ENCODE results near the gene PGC.

PGC gene

GRCh38 chr6:41705311-41705995, 41.7 kb downstream of the PGC start:
- H3K36me3 ChIP-seq (ENCODE audit: control insufficient read depth in 4 of 4, insufficient read depth in 4 of 4, low read length in 3 of 4), result no peaks in the 10 kb centered on the region
- no peaks in the 10 kb centered on the region for H3K27me3 ChIP-seq (replicated peaks in 2 of 5; ENCODE audit: control insufficient read depth in 4 of 5, insufficient read depth in 5 of 5, low read length in 4 of 5)
- 88% methylated on average over 9 of the region's 12 CpGs for WGBS (ENCODE audit: insufficient coverage)
- no peaks in the 10 kb centered on the region for H3K9me3 ChIP-seq (ENCODE audit: control extremely low read depth in 1 of 5, control insufficient read depth in 4 of 5, insufficient read depth in 2 of 5, low read depth in 1 of 5, low read length in 4 of 5)
- no peak for DNase-seq
- ChIA-PET POLR2A (no interaction called here), CTCF (interaction anchor here (0.7 to 7.3 kb wide), 16 partner anchors 10 to 103 kb away, joined by 3 to 98 read pairs (median 7); partner anchors contain the start of genes TFEB and TOMM6)
- peaks cover 2 to 36% (median 27%) of the 10 kb centered on the region in 4 experiments for H3K4me1 ChIP-seq (ENCODE audit: control extremely low read depth in 1 of 4, control insufficient read depth in 4 of 4, insufficient read depth in 4 of 4, low read length in 3 of 4)
- H3K27ac ChIP-seq (ENCODE audit: insufficient read depth in 1 of 2, low read depth in 1 of 2, low read length in 2 of 2, poor library complexity in 1 of 2, severe bottlenecking in 2 of 2), result no peak overlapping the region
- H3K4me3 ChIP-seq (ENCODE audit: control insufficient read depth in 1 of 7, extremely low read depth in 1 of 7, insufficient read depth in 4 of 7, low read depth in 2 of 7, low read length in 6 of 7), result no peak overlapping the region

GRCh38 chr6:41704656-41705310, 42.4 kb downstream of the PGC start:
- H3K27me3 ChIP-seq (replicated peaks in 2 of 5; ENCODE audit: control insufficient read depth in 4 of 5, insufficient read depth in 5 of 5, low read length in 4 of 5), result no peaks in the 10 kb centered on the region
- H3K9me3 ChIP-seq (ENCODE audit: control extremely low read depth in 1 of 5, control insufficient read depth in 4 of 5, insufficient read depth in 2 of 5, low read depth in 1 of 5, low read length in 4 of 5), result no peaks in the 10 kb centered on the region
- no peak overlapping the region for H3K27ac ChIP-seq (ENCODE audit: insufficient read depth in 1 of 2, low read depth in 1 of 2, low read length in 2 of 2, poor library complexity in 1 of 2, severe bottlenecking in 2 of 2)
- POLR2A ChIA-PET, result no interaction called here
- WGBS (ENCODE audit: insufficient coverage), result 100% methylated on average over 3 of the region's 5 CpGs
- peaks cover 2 to 36% (median 27%) of the 10 kb centered on the region in 4 experiments for H3K4me1 ChIP-seq (ENCODE audit: control extremely low read depth in 1 of 4, control insufficient read depth in 4 of 4, insufficient read depth in 4 of 4, low read length in 3 of 4)
- H3K36me3 ChIP-seq (ENCODE audit: control insufficient read depth in 4 of 4, insufficient read depth in 4 of 4, low read length in 3 of 4), result no peaks in the 10 kb centered on the region
- no peak for DNase-seq
- CTCF ChIA-PET, result interaction anchor here (0.9 to 7.3 kb wide), 14 partner anchors 10 to 102 kb away, joined by 3 to 98 read pairs (median 10); partner anchors contain the start of genes TFEB and TOMM6
- no peak overlapping the region for H3K4me3 ChIP-seq (ENCODE audit: control insufficient read depth in 1 of 7, extremely low read depth in 1 of 7, insufficient read depth in 4 of 7, low read depth in 2 of 7, low read length in 6 of 7)

DNA sequence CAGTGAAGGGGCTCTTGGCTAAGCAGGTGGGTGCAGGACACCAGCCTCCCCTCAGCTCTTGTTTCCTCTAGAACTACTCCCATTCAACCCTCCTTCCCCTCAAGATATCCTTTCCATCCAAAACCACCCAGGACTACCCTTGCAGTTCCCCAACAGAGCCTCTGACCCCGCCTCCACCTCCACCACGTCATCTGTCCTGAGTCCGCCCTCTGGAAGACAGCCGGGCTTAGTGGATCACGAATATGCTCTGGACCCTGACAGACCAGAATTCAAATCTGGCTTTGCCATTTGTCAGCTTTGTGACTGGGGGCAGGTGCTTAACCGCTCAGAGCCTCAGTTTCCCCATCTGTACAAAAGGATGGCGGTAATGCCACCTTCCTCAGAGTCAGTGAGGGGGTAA, 43.2 kb downstream of the PGC start:
- POLR2A ChIA-PET, result no interaction called here
- H3K27me3 ChIP-seq (replicated peaks in 2 of 5; ENCODE audit: control insufficient read depth in 4 of 5, insufficient read depth in 5 of 5, low read length in 4 of 5), result no peaks in the 10 kb centered on the region
- WGBS (ENCODE audit: insufficient coverage), result 80% methylated on average over 6 of the region's 7 CpGs
- H3K4me3 ChIP-seq (ENCODE audit: control insufficient read depth in 1 of 7, extremely low read depth in 1 of 7, insufficient read depth in 4 of 7, low read depth in 2 of 7, low read length in 6 of 7), result no peak overlapping the region
- no peak overlapping the region for H3K27ac ChIP-seq (ENCODE audit: insufficient read depth in 1 of 2, low read depth in 1 of 2, low read length in 2 of 2, poor library complexity in 1 of 2, severe bottlenecking in 2 of 2)
- no peaks in the 10 kb centered on the region for H3K9me3 ChIP-seq (ENCODE audit: control extremely low read depth in 1 of 5, control insufficient read depth in 4 of 5, insufficient read depth in 2 of 5, low read depth in 1 of 5, low read length in 4 of 5)
- CTCF ChIA-PET, result interaction anchor here (1.2 to 7.3 kb wide), 9 partner anchors 10 to 101 kb away, joined by 3 to 98 read pairs (median 57); partner anchors contain the start of genes TFEB and TOMM6
- DNase-seq, result no peak
- H3K36me3 ChIP-seq (ENCODE audit: control insufficient read depth in 4 of 4, insufficient read depth in 4 of 4, low read length in 3 of 4), result peaks cover 0 to under 1% (median 0%) of the 10 kb centered on the region in 4 experiments
- H3K4me1 ChIP-seq (ENCODE audit: control extremely low read depth in 1 of 4, control insufficient read depth in 4 of 4, insufficient read depth in 4 of 4, low read length in 3 of 4), result peaks cover 2 to 36% (median 27%) of the 10 kb centered on the region in 4 experiments

GRCh38 chr6:41702771-41703494, 44.3 kb downstream of the PGC start:
- ChIA-PET POLR2A (no interaction called here), CTCF (interaction anchor here (1.1 to 7.3 kb wide), 6 partner anchors 17 to 83 kb away, joined by 3 to 98 read pairs (median 66); partner anchors contain the start of gene TFEB)
- Histone ChIP-seq H3K36me3 (ENCODE audit: control insufficient read depth in 4 of 4, insufficient read depth in 4 of 4, low read length in 3 of 4) (peaks cover 0 to 2% (median 0%) of the 10 kb centered on the region in 4 experiments), H3K9me3 (ENCODE audit: control extremely low read depth in 1 of 5, control insufficient read depth in 4 of 5, insufficient read depth in 2 of 5, low read depth in 1 of 5, low read length in 4 of 5) (no peaks in the 10 kb centered on the region), H3K4me1 (ENCODE audit: control extremely low read depth in 1 of 4, control insufficient read depth in 4 of 4, insufficient read depth in 4 of 4, low read length in 3 of 4) (peaks cover 2 to 32% (median 23%) of the 10 kb centered on the region in 4 experiments), H3K4me3 (ENCODE audit: control insufficient read depth in 1 of 7, extremely low read depth in 1 of 7, insufficient read depth in 4 of 7, low read depth in 2 of 7, low read length in 6 of 7) (no peak overlapping the region), H3K27ac (ENCODE audit: insufficient read depth in 1 of 2, low read depth in 1 of 2, low read length in 2 of 2, poor library complexity in 1 of 2, severe bottlenecking in 2 of 2) (no peak overlapping the region), H3K27me3 (replicated peaks in 2 of 5; ENCODE audit: control insufficient read depth in 4 of 5, insufficient read depth in 5 of 5, low read length in 4 of 5) (no peaks in the 10 kb centered on the region)
- no peak for DNase-seq
- WGBS (ENCODE audit: insufficient coverage), result 93% methylated on average over 10 of the region's 14 CpGs

- H3K4me1 ChIP-seq (ENCODE audit: control extremely low read depth in 1 of 4, control insufficient read depth in 4 of 4, insufficient read depth in 4 of 4, low read length in 3 of 4), result peaks cover 0 to 25% (median 16%) of the 10 kb centered on the region in 4 experiments
- H3K27me3 ChIP-seq (replicated peaks in 2 of 5; ENCODE audit: control insufficient read depth in 4 of 5, insufficient read depth in 5 of 5, low read length in 4 of 5), result no peaks in the 10 kb centered on the region
- H3K36me3 ChIP-seq (ENCODE audit: control insufficient read depth in 4 of 4, insufficient read depth in 4 of 4, low read length in 3 of 4), result peaks cover 0 to 2% (median 0%) of the 10 kb centered on the region in 4 experiments
- H3K4me3 ChIP-seq (ENCODE audit: control insufficient read depth in 1 of 7, extremely low read depth in 1 of 7, insufficient read depth in 4 of 7, low read depth in 2 of 7, low read length in 6 of 7), result no peak overlapping the region
- no peak for DNase-seq
- WGBS (ENCODE audit: insufficient coverage), result 99% methylated on average over 8 of the region's 10 CpGs
- ChIA-PET POLR2A (no interaction called here), CTCF (interaction anchor here (1.1 to 7.3 kb wide), 5 partner anchors 16 to 84 kb away, joined by 3 to 98 read pairs (median 57); no protein-coding TSS in a partner anchor)
- H3K27ac ChIP-seq (ENCODE audit: insufficient read depth in 1 of 2, low read depth in 1 of 2, low read length in 2 of 2, poor library complexity in 1 of 2, severe bottlenecking in 2 of 2), result no peak overlapping the region
- H3K9me3 ChIP-seq (ENCODE audit: control extremely low read depth in 1 of 5, control insufficient read depth in 4 of 5, insufficient read depth in 2 of 5, low read depth in 1 of 5, low read length in 4 of 5), result no peaks in the 10 kb centered on the region
These were observed 45.0 kb downstream of the PGC start for GRCh38 chr6:41702089-41702745.

DNA sequence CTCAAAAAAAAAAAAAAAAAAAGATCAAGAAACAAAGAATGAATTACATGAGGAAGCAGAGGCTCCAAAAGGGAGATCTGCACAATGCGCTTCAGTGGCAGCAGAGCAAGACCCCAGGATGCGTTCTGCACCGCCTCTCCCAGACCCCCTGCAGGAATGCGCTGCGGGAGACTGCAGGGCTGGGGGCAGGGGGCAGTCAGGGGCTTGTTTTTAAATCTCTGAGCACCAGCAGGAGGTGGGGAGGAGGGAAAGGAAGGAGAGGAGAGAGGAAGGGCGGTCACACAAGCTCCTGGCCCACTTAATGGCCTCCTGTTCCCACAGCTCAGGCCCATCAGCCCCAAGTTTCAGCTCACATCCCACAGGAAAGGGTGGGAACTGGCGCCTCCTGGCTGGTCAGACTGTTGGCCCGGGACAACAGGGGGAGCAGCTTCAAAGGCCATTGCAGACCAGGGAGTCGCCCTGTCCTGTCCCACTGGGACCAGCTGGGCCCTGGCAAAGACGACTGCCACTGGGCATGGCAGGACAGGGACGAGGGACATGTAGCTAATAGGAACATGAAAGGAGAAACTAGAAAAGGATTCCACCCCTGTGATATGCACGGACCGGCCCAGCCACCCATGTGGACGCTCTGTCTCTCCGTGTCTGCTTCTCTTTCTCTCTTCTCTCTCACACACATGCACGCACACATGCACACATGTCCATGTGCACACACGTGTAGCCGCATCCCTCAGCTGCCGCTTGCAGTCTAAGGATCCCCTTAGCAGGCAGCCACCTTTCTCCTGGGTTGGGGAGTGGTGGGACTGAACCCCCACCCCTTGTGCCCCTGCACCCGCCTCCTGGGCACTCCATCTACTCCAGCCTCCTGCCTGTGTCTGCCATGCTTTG, 46.5 kb downstream of the PGC start:
- 98% methylated on average over 20 of the region's 20 CpGs for WGBS (ENCODE audit: insufficient coverage)
- H3K36me3 ChIP-seq (ENCODE audit: control insufficient read depth in 4 of 4, insufficient read depth in 4 of 4, low read length in 3 of 4), result peaks cover 0 to 2% (median 0%) of the 10 kb centered on the region in 4 experiments
- peaks cover 0 to 10% (median 3%) of the 10 kb centered on the region in 4 experiments for H3K4me1 ChIP-seq (ENCODE audit: control extremely low read depth in 1 of 4, control insufficient read depth in 4 of 4, insufficient read depth in 4 of 4, low read length in 3 of 4)
- CTCF ChIA-PET, result interaction anchor here (1.2 kb wide), 1 partner anchor 9 kb away, joined by 3 read pairs; no protein-coding TSS in a partner anchor
- H3K27ac ChIP-seq (ENCODE audit: insufficient read depth in 1 of 2, low read depth in 1 of 2, low read length in 2 of 2, poor library complexity in 1 of 2, severe bottlenecking in 2 of 2), result no peak overlapping the region
- POLR2A ChIA-PET, result no interaction called here
- H3K9me3 ChIP-seq (ENCODE audit: control extremely low read depth in 1 of 5, control insufficient read depth in 4 of 5, insufficient read depth in 2 of 5, low read depth in 1 of 5, low read length in 4 of 5), result no peaks in the 10 kb centered on the region
- no peaks in the 10 kb centered on the region for H3K27me3 ChIP-seq (replicated peaks in 2 of 5; ENCODE audit: control insufficient read depth in 4 of 5, insufficient read depth in 5 of 5, low read length in 4 of 5)
- H3K4me3 ChIP-seq (ENCODE audit: control insufficient read depth in 1 of 7, extremely low read depth in 1 of 7, insufficient read depth in 4 of 7, low read depth in 2 of 7, low read length in 6 of 7), result no peak overlapping the region
- no peak for DNase-seq

Data from common myeloid progenitor, CD34-positive (primary cell).